Mucosa of rectum (tissue), 2 donors: Measurements from ENCODE around the gene HNRNPUL1.

Source experiments
- H3K27ac ChIP-seq, 2 donors: one replicate each; pipeline ENCODE4 v1.7.0; 2013; ENCODE audit warnings: inconsistent platforms in 2 of 2, low read depth in 2 of 2, low read length in 2 of 2
- H3K27me3 ChIP-seq, 2 donors: one replicate each; pipeline ENCODE4 v1.7.0; 2013; ENCODE audit warnings: low read length in 2 of 2; ENCODE audit not compliant: control insufficient read depth in 2 of 2, insufficient read depth in 2 of 2
- H3K36me3 ChIP-seq, 2 donors: one replicate each; pipeline ENCODE4 v1.7.0; 2013; ENCODE audit warnings: low read length in 2 of 2; ENCODE audit not compliant: control insufficient read depth in 2 of 2, insufficient read depth in 2 of 2
- H3K4me1 ChIP-seq, 2 donors: one replicate each; pipeline ENCODE4 v1.7.0; 2013; ENCODE audit warnings: low read length in 2 of 2, mild to moderate bottlenecking in 1 of 2; ENCODE audit not compliant: control insufficient read depth in 2 of 2, insufficient read depth in 2 of 2
- H3K4me3 ChIP-seq, 2 donors: one replicate each; pipeline ENCODE4 v1.7.0; 2013; ENCODE audit warnings: low read length in 2 of 2
- H3K9ac ChIP-seq, 2 donors: one replicate each; pipeline ENCODE4 v1.7.0; 2013; ENCODE audit warnings: low read length in 2 of 2, low read depth in 1 of 2, mild to moderate bottlenecking in 1 of 2
- H3K9me3 ChIP-seq, 2 donors: one replicate each; pipeline ENCODE4 v1.7.0; 2013; ENCODE audit warnings: low read length in 2 of 2; ENCODE audit not compliant: control insufficient read depth in 2 of 2
- donor health status: healthy.
- donor health status: Normal muscosa, but diverticular disease.

The HNRNPUL1 gene

DNA sequence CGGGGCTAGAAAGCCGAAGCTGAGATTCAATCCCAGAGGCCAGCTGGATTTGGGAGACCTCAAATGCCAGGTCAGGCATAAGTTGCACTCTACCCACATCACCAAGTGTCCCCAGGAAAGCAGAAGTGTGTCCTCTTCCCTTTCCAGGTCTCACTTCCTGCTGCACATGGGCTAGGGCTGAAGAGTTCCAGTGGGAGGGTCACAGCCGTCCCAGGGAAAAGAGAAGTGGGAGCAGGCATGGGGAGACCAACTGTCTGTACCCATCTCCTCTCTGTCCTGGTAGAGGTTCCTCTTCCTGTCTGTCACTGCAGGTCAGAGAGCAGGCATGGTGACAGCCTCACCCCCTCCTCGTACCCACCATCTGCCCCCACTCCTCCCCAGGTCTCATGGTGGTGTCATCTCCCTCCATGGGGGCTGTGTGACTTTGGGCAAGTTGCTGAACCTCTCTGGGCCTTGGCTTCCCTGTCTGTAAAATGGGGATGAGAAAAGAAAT, 30.4 kb upstream of the HNRNPUL1 start:
- Histone ChIP-seq H3K4me1 (no peaks in the 10 kb centered on the region), H3K36me3 (peaks cover 0 to 10% of the 10 kb centered on the region in 2 donors), H3K27ac (no peak overlapping the region), H3K4me3 (no peak overlapping the region), H3K9ac (no peak overlapping the region), H3K9me3 (no peaks in the 10 kb centered on the region), H3K27me3 (no peaks in the 10 kb centered on the region)

DNA sequence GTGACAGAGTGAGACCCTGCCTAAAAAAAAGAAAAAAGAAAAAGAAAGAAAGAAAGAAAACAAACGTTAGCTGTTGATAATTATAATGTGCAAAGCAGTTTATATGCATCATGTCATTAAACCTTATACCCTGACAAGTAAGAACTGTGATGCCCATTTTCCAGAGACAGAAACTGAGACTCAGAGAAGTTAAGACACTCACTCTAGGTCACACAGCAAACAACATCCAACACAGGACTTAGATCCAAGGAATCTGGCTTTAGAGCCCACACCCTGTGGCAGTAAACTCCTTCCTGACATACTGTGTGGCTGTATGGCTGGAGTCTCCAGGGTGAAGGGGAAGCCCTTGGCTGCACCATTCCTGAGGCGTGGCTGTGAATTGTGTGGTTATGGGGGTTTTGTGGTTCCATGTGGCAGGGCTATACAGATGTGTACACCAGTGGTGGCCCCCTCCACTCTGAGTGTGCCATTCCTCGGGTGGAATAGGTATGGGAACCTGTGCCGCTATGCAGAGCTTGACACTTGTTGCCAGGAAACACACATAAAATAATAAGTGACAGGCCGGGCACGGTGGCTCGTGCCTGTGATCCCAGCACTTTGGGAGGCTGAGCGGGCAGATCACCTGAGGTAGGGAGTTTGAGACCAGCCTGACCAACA, 29.5 kb upstream of the HNRNPUL1 start:
- Histone ChIP-seq H3K27ac (no peak overlapping the region), H3K4me1 (peaks cover 5 to 8% of the 10 kb centered on the region in 2 donors), H3K9me3 (no peaks in the 10 kb centered on the region), H3K9ac (no peak overlapping the region), H3K27me3 (no peaks in the 10 kb centered on the region), H3K36me3 (peaks cover 4 to 15% of the 10 kb centered on the region in 2 donors), H3K4me3 (no peak overlapping the region)

DNA sequence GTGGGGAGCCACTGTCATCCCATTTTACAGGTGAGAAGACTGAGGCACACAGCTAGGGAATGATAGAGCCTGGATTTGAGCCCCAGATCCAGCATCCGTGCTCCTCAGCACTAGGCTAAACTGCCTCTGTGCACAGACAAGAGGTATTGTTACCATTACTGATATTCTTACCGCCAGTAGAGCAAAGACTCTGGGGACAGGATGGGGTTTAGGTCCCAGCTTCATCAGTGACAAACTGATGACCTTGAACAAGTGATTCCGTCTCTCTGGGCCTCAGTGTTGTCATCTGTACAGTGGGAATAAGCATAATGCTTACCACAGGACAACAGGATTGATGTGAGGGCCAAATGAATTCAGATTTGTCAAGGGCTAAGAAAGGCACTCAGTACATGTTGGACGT, 28.7 kb upstream of the HNRNPUL1 start:
- H3K4me3 ChIP-seq = no peak overlapping the region
- H3K27ac ChIP-seq = no peak overlapping the region
- H3K36me3 ChIP-seq = peaks cover 5 to 18% of the 10 kb centered on the region in 2 donors

DNA sequence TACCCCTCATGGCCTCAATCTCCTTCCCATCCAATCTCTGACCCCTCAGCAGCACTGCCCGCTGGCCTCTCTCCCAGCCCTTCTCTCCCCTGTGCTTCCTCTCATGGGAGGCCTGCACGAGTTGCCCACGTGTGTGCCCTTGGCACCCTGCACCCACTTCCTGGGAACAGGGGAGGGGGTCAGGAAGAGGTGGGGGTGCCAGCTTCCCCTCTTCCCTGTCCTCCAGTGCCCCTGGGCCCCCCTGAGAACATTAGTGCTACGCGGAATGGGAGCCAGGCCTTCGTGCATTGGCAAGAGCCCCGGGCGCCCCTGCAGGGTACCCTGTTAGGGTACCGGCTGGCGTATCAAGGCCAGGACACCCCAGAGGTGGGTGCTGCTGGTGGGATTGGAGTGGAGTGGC, 25.9 kb upstream of the HNRNPUL1 start:
- Histone ChIP-seq H3K4me1 (peaks cover 5 to 8% of the 10 kb centered on the region in 2 donors), H3K9me3 (no peaks in the 10 kb centered on the region), H3K27ac (no peak overlapping the region), H3K9ac (no peak overlapping the region), H3K36me3 (peaks cover 5 to 18% of the 10 kb centered on the region in 2 donors), H3K4me3 (no peak overlapping the region), H3K27me3 (no peaks in the 10 kb centered on the region)

More for the DNA sequence above, 28.7 kb upstream of the HNRNPUL1 start:
- Histone ChIP-seq H3K4me1 (peaks cover 5 to 8% of the 10 kb centered on the region in 2 donors), H3K27me3 (no peaks in the 10 kb centered on the region), H3K9me3 (no peaks in the 10 kb centered on the region), H3K9ac (no peak overlapping the region)

DNA sequence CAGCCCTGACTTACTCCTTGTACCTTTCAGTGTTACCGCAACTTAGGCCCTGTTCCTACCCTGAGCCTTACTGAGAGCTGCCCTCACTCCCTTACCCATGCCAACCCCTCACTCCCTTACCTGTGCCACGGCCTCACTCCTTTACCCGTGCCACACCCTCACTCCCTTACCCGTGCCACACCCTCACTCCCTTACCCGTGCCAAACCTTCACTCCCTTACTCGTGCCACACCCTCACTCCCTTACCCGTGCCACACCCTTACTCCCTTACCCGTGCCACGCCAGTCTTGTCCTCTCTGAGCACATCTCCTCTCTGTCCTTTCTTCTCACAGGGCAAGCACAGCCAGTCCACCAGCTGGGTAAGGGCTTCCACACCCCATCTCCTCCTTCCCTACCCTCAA, 24.8 kb upstream of the HNRNPUL1 start:
- Histone ChIP-seq H3K9ac (no peak overlapping the region), H3K27me3 (no peaks in the 10 kb centered on the region), H3K36me3 (peaks cover 5 to 22% of the 10 kb centered on the region in 2 donors), H3K9me3 (no peaks in the 10 kb centered on the region), H3K4me1 (peaks cover 5 to 8% of the 10 kb centered on the region in 2 donors), H3K4me3 (no peak overlapping the region), H3K27ac (no peak overlapping the region)

DNA sequence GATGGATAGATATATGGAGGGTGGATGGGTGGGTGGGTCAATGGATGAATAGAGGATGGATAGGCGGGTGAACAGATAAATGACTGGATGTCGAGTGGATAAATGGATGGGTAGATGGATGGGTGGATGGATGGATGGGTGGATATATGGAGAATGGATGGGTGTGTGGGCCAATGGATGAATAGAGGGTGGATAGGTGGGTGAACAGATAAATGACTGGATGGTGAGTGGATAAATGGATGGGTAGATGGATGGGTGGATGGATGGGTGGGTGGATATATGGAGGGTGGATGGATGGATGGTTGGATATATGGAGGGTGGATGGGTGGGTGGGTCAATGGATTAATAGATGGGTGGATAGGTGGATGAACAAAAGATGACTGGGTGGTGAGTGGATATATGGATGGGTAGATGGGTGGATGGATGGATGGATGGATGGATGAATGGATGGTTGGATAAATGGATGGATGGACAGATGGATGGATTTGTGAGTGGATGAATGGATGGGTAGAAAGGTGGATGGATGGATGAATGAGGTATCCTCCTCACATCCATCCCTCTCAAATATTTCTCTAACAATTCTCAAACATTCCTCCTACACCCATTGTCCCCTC, 24.1 kb upstream of the HNRNPUL1 start:
- H3K27me3 ChIP-seq = no peaks in the 10 kb centered on the region
- H3K27ac ChIP-seq = no peak overlapping the region
- H3K4me3 ChIP-seq = no peak overlapping the region
- H3K4me1 ChIP-seq = peaks cover 5 to 8% of the 10 kb centered on the region in 2 donors
- no peak overlapping the region for H3K9ac ChIP-seq
- no peaks in the 10 kb centered on the region for H3K9me3 ChIP-seq
- H3K36me3 ChIP-seq = peaks cover 5 to 19% of the 10 kb centered on the region in 2 donors

DNA sequence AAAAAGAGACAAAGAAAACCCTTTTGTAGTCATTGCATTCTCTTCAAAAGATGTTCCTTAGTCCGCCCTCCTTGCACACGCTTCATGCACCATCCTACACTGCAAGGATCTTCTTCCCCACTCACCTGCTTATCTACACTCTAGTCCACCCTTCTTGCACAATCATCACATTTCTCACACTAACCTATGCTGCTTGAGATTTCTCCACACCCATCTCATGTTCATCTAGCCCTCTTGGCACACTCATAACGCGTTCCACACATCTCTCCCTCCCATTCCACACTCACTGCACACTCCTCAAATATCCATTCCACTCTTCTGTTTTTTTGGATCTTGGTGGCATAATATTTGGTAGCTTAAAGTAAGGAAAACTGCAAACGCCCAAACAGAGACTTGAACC, 22.3 kb upstream of the HNRNPUL1 start:
- no peak overlapping the region for H3K9ac ChIP-seq
- H3K4me3 ChIP-seq = no peak overlapping the region
- peaks cover 5 to 15% of the 10 kb centered on the region in 2 donors for H3K36me3 ChIP-seq
- H3K27ac ChIP-seq = no peak overlapping the region
- no peaks in the 10 kb centered on the region for H3K9me3 ChIP-seq
- H3K27me3 ChIP-seq = no peaks in the 10 kb centered on the region
- peaks cover 5 to 8% of the 10 kb centered on the region in 2 donors for H3K4me1 ChIP-seq

DNA sequence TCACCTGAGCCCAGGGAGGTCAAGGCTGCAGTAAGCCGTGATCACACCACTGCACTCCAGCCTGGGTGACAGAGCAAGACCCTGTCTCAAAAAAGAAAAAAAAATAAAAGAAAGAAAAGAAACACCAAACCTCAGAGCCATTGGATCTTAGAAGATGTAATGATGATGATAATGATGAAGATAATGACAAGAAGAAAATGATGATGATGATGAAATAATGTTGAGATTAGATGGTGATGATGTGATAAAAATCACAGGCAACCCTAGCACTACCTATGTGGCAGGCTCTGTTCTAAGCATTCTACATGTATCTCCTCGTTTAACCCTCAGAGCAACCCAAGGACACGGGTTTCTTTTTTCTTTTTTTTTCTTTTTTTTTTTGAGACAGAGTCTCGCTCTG, 20.1 kb upstream of the HNRNPUL1 start:
- no peak overlapping the region for H3K27ac ChIP-seq
- no peaks in the 10 kb centered on the region for H3K9me3 ChIP-seq
- H3K27me3 ChIP-seq = no peaks in the 10 kb centered on the region
- H3K36me3 ChIP-seq = peaks cover 10 to 18% of the 10 kb centered on the region in 2 donors
- no peak overlapping the region for H3K9ac ChIP-seq
- H3K4me3 ChIP-seq = no peak overlapping the region
- peaks cover 5% of the 10 kb centered on the region in 2 donors for H3K4me1 ChIP-seq

DNA sequence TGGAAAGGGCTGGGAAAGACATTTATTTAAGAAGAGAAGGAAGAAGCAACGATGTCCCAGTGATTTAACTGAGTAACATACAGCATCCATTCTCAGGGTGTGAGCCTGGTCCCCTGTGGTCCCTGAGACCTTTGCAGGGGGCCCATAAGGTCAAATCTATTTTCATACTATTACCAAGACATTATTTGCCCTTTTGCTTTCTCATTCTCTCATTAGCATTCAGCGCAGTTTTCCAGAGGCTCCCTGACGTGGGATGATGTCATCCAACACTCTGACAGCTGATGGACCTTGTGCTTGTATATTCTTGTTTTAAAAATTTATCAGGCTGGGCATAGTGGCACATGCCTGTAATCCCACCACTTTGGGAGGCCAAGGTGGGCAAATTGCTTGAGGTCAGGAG, 18.3 kb upstream of the HNRNPUL1 start:
- peaks cover 5 to 16% of the 10 kb centered on the region in 2 donors for H3K36me3 ChIP-seq
- H3K27ac ChIP-seq = no peak overlapping the region
- no peak overlapping the region for H3K9ac ChIP-seq
- H3K9me3 ChIP-seq = no peaks in the 10 kb centered on the region
- no peaks in the 10 kb centered on the region for H3K27me3 ChIP-seq
- H3K4me3 ChIP-seq = no peak overlapping the region
- H3K4me1 ChIP-seq = no peaks in the 10 kb centered on the region

DNA sequence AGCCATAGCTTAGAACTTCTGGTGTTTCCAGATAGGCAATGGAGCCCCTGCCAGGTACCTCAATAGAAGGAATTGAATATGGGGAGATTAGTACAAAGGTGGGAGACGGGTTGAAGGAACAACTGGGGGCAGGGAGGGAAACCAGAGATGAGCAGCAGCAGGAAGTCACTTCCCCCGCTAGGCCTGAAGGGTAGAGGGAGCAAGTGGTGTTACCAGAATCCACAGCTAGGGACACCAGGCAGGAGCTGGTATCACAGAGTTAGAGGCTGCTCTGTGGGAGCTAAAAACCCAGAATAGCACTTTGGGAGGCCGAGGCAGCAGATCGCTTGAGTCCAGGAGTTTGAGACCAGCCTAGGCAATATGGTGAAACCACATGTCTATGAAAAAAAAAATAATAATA, 15.3 kb upstream of the HNRNPUL1 start:
- H3K9ac ChIP-seq = no peak overlapping the region
- H3K27ac ChIP-seq = no peak overlapping the region
- peaks cover 5 to 15% of the 10 kb centered on the region in 2 donors for H3K36me3 ChIP-seq
- H3K9me3 ChIP-seq = no peaks in the 10 kb centered on the region
- no peaks in the 10 kb centered on the region for H3K4me1 ChIP-seq
- H3K4me3 ChIP-seq = no peak overlapping the region
- no peaks in the 10 kb centered on the region for H3K27me3 ChIP-seq
